A549 (cell line): Measurements from ENCODE around the gene BRD1.

Experiments used
- CTCF ChIP-seq: fragments of >200 bp; sonication (Bioruptor Twin); formaldehyde crosslinking; IDR thresholded peaks from 3 replicates; pipeline ENCODE4 v1.5.1; 2016
- E2F6 ChIP-seq: IDR thresholded peaks from 2 replicates; pipeline ENCODE4 v1.6.1; 2012; ENCODE audit warnings: low read depth, borderline replicate concordance
- EP300 ChIP-seq, 2 experiments: fragments of >200 bp; sonication (Bioruptor Twin); formaldehyde crosslinking; IDR thresholded peaks; 2 replicates in 1 of 2; 3 replicates in 1 of 2; pipeline ENCODE4 v1.6.1; 2016 to 2017
- HOXA7 ChIP-seq: fragments of 250-450 bp; sonication (Bioruptor Pico); IDR thresholded peaks from 2 replicates; pipeline ENCODE4 v1.5.0; 2020; ENCODE audit warnings: mild to moderate bottlenecking, moderate library complexity
- JUNB ChIP-seq: fragments of >200 bp; sonication (Bioruptor Twin); formaldehyde crosslinking; IDR thresholded peaks from 2 replicates; pipeline ENCODE4 v1.6.1; 2016
- MYC ChIP-seq: IDR thresholded peaks from 2 replicates; pipeline ENCODE4 v1.6.1; 2012; ENCODE audit warnings: mild to moderate bottlenecking, inconsistent platforms, low read length, improper control_type of control experiment, borderline replicate concordance
- POLR2A ChIP-seq: IDR thresholded peaks from 2 replicates; pipeline ENCODE4 v1.6.1; 2012; ENCODE audit warnings: mild to moderate bottlenecking, low read length
- REST ChIP-seq: fragments of 200-600 bp; sonication (generic); IDR thresholded peaks from 2 replicates; pipeline ENCODE4 v1.6.1; 2016; ENCODE audit warnings: antibody characterized with exemption, mild to moderate bottlenecking, moderate library complexity
- RFX5 ChIP-seq: fragments of 450-650 bp; IDR thresholded peaks from 2 replicates; pipeline ENCODE4 v1.7.1; 2014; ENCODE audit warnings: antibody characterized with exemption, mild to moderate bottlenecking, moderate library complexity
- SMC3 ChIP-seq: fragments of >200 bp; sonication (Bioruptor Twin); formaldehyde crosslinking; IDR thresholded peaks from 3 replicates; pipeline ENCODE4 v1.6.1; 2018; ENCODE audit warnings: inconsistent platforms
- TP53 ChIP-seq: fragments of 250-450 bp; sonication (Bioruptor Pico); IDR thresholded peaks from 2 replicates; pipeline ENCODE4 v1.5.0; 2021; ENCODE audit warnings: mild to moderate bottlenecking, moderate library complexity
- ZFP36 ChIP-seq: fragments of 450-650 bp; IDR thresholded peaks from 2 replicates; pipeline ENCODE4 v1.6.1; 2014; ENCODE audit warnings: borderline replicate concordance; ENCODE audit not compliant: partially characterized antibody

- no peak for TF ChIP-seq CTCF
- TF ChIP-seq POLR2A, result no peak
- TF ChIP-seq SMC3, result no peak
- TF ChIP-seq ZFP36, result no peak
- no peak for TF ChIP-seq RFX5
- no peak for TF ChIP-seq MYC
- no peak for TF ChIP-seq E2F6
- no peak for TF ChIP-seq HOXA7 (CRISPR knock-in tag)
- no peak for TF ChIP-seq EP300 (IDR thresholded peaks at IDR 0.05)
- no peak for TF ChIP-seq REST
- no peak for TF ChIP-seq TP53 (CRISPR knock-in tag)
- TF ChIP-seq JUNB, result no peak
These were observed 73.5 kb downstream of the BRD1 start for GRCh38 chr22:49753961-49754695.
